GM23338 (cell line): ENCODE results near the gene ISOC2. TPM values are rescaled to one million over a fixed set of nuclear protein-coding genes. Genes with fewer than 3 reads are reported as not detected.

Experiments used
- ATAC-seq: fragments of 200-7000 bp; cut with Tn5 transposase; 3 replicates; pipeline ENCODE4 v1.9.1; 2020
- DNase-seq: peaks from one replicate; pipeline ENCODE4 v3.0.0-alpha.2; 2015; ENCODE audit warnings: low spot score
- H2AFZ ChIP-seq: fragments of 200-600 bp; sonication (generic); 2 replicates; pipeline ENCODE4 v1.8.0; 2016; ENCODE audit warnings: antibody characterized with exemption, mild to moderate bottlenecking, moderate library complexity
- H3F3A ChIP-seq: fragments of 200-600 bp; sonication (generic); replicated peaks from 2 replicates; pipeline ENCODE4 v1.8.0; 2017; ENCODE audit warnings: antibody characterized with exemption, mixed run types, low read depth
- H3K27ac ChIP-seq: fragments of 200-600 bp; sonication (generic); 2 replicates; pipeline ENCODE4 v1.6.1; 2016; ENCODE audit warnings: low read depth
- H3K27me3 ChIP-seq: fragments of 200-600 bp; sonication (generic); 2 replicates; pipeline ENCODE4 v1.8.0; 2016; ENCODE audit warnings: mild to moderate bottlenecking, mixed run types, moderate library complexity; ENCODE audit not compliant: insufficient read depth
- H3K36me3 ChIP-seq: fragments of 200-600 bp; sonication (generic); 2 replicates; pipeline ENCODE4 v1.8.0; 2016; ENCODE audit warnings: mild to moderate bottlenecking; ENCODE audit not compliant: insufficient read depth
- H3K4me1 ChIP-seq: fragments of 200-600 bp; sonication (generic); 2 replicates; pipeline ENCODE4 v1.8.0; 2016; ENCODE audit warnings: mild to moderate bottlenecking, moderate library complexity; ENCODE audit not compliant: insufficient read depth
- H3K4me2 ChIP-seq: fragments of 200-600 bp; sonication (generic); 2 replicates; pipeline ENCODE4 v1.7.1; 2017; ENCODE audit warnings: mixed run types
- H3K4me3 ChIP-seq: fragments of 200-600 bp; sonication (generic); 2 replicates; pipeline ENCODE4 v1.6.1; 2016; ENCODE audit warnings: mixed run types
- H3K79me2 ChIP-seq: fragments of 200-600 bp; sonication (generic); replicated peaks from 2 replicates; pipeline ENCODE4 v1.8.0; 2017; ENCODE audit warnings: mild to moderate bottlenecking; ENCODE audit not compliant: insufficient read depth
- H3K9me2 ChIP-seq: fragments of 200-600 bp; sonication (generic); 2 replicates; pipeline ENCODE4 v1.8.0; 2017; ENCODE audit not compliant: insufficient read depth
- H4K20me1 ChIP-seq: fragments of 200-600 bp; sonication (generic); replicated peaks from 2 replicates; pipeline ENCODE4 v1.8.0; 2017; ENCODE audit warnings: mild to moderate bottlenecking; ENCODE audit not compliant: insufficient read depth
- H3K27ac Mint-ChIP-seq: 2 replicates; pipeline ENCODE4 v1.8.0; 2020; ENCODE audit warnings: inconsistent platforms, mild to moderate bottlenecking, moderate library complexity, mixed read lengths
- H3K27me3 Mint-ChIP-seq: 3 replicates; pipeline ENCODE4 v1.8.0; 2022; ENCODE audit warnings: low read depth, mild to moderate bottlenecking, moderate library complexity, mixed read lengths, inconsistent platforms; ENCODE audit not compliant: insufficient read depth, poor library complexity
- H3K36me3 Mint-ChIP-seq: 3 replicates; pipeline ENCODE4 v1.8.0; 2021; ENCODE audit warnings: low read depth, mild to moderate bottlenecking, inconsistent platforms, moderate library complexity, mixed read lengths
- H3K4me1 Mint-ChIP-seq: 3 replicates; pipeline ENCODE4 v1.8.0; 2020; ENCODE audit warnings: mild to moderate bottlenecking, inconsistent platforms, mixed read lengths
- H3K4me3 Mint-ChIP-seq: 3 replicates; pipeline ENCODE4 v1.8.0; 2021; ENCODE audit warnings: moderate library complexity, mild to moderate bottlenecking, inconsistent platforms, mixed read lengths
- H3K9me3 Mint-ChIP-seq: 3 replicates; pipeline ENCODE4 v1.8.0; 2020; ENCODE audit warnings: moderate library complexity, mild to moderate bottlenecking, inconsistent platforms, mixed read lengths
- CTCF ChIP-seq, 2 experiments: fragments of 200-600 bp in 1 of 2; sonication (generic) in 1 of 2; conservative IDR thresholded peaks; 2 replicates each; pipeline versions ENCODE4 v1.5.1 to v1.6.1; 2016 to 2017; ENCODE audit warnings: antibody characterized with exemption in 2 of 2, low read depth in 2 of 2, mild to moderate bottlenecking in 2 of 2, moderate library complexity in 1 of 2
- EZH2 ChIP-seq: fragments of 200-600 bp; sonication (generic); IDR thresholded peaks from one replicate; pipeline ENCODE4 v1.8.0; 2017; ENCODE audit warnings: antibody characterized with exemption, mild to moderate bottlenecking, low read depth; ENCODE audit not compliant: unreplicated experiment
- JUNB ChIP-seq: IDR thresholded peaks from one replicate; pipeline ENCODE4 v1.6.1; 2016; ENCODE audit warnings: antibody characterized with exemption; ENCODE audit not compliant: unreplicated experiment
- STAT1 ChIP-seq: IDR thresholded peaks from one replicate; pipeline ENCODE4 v1.6.1; 2016; ENCODE audit warnings: antibody characterized with exemption; ENCODE audit not compliant: unreplicated experiment
- ZNF462 ChIP-seq: fragments of 250-450 bp; sonication (Bioruptor Pico); IDR thresholded peaks from 2 replicates; pipeline ENCODE4 v1.5.0; 2020; ENCODE audit warnings: mild to moderate bottlenecking, moderate library complexity
- polyA plus RNA-seq: library from polyadenylated mRNA; unstranded; fragments of >200 nt; fragmentation: Nextera tagmentation; extraction: Ambion mirVana; gene quantifications from 2 replicates; pipeline ENCODE4 v1.2.1, GENCODE V29; 2016
- total RNA-seq: library from RNA; depleted of rRNA; stranded (reverse); fragments of >200 nt; shearing (Covaris generic); gene quantifications from 2 replicates; pipeline ENCODE4 v1.2.3, GENCODE V29; 2014

The ISOC2 gene
- total and polyA plus RNA-seq, 2 experiments from 2014 or later, result 62.6 to 85.2 TPM

- no peak overlapping the region for H3K27ac Mint-ChIP-seq
- Histone ChIP-seq H3F3A (0 out of 2 replicates have a peak, but pooled peaks cover 2% of the 10 kb centered on the region), H4K20me1 (no peaks in the 10 kb centered on the region; the same call in 1 of the 2 replicates), H3K4me1 (peaks cover 3% of the 10 kb centered on the region; the same call in 1 of the 2 replicates), H3K4me2 (peak overlapping the region; percentile 87), H3K9me2 (no peaks in the 10 kb centered on the region), H3K36me3 (no peaks in the 10 kb centered on the region), H3K4me3 (peak overlapping the region; percentile 66), H3K79me2 (no peaks in the 10 kb centered on the region), H3K27me3 (peaks cover 44% of the 10 kb centered on the region), H3K27ac (no peak overlapping the region), H2AFZ (no peak overlapping the region)
- H3K4me3 Mint-ChIP-seq, result peak overlapping the region; percentile 77
- no peak; the same call in 2 of the 3 replicates for ATAC-seq
- H3K4me1 Mint-ChIP-seq, result peaks cover 3% of the 10 kb centered on the region; the same call in 1 of the 3 replicates
- H3K36me3 Mint-ChIP-seq, result peaks cover 15% of the 10 kb centered on the region
- no peak for DNase-seq
- TF ChIP-seq STAT1, result no peak
- TF ChIP-seq EZH2, result peak; percentile 24
- TF ChIP-seq ZNF462 (CRISPR knock-in tag), result no peak
- no peak for TF ChIP-seq CTCF (conservative IDR thresholded peaks at IDR 0.05; ENCODE audit: low read depth in 2 of 2)
- TF ChIP-seq JUNB, result no peak
- H3K27me3 Mint-ChIP-seq, result peaks cover 31% of the 10 kb centered on the region
- no peaks in the 10 kb centered on the region for H3K9me3 Mint-ChIP-seq
Measured at GRCh38 chr19:55451965-55452748, 9.3 kb downstream of the ISOC2 start.
